ENCODE results near the gene RABGAP1L. TPM values are rescaled to one million over a fixed set of nuclear protein-coding genes. Genes with fewer than 3 reads are reported as not detected.
A peak's percentile ranks its signal among the peaks of the same experiment; 100 is the strongest.

Gene RABGAP1L
- total RNA-seq, 1 donor from 2014 or later: 83.9 TPM

GRCh38 chr1:174217248-174217647 lies 57.9 kb downstream of the RABGAP1L start:
- DNase-seq (no peak), ATAC-seq (no peak)
- Histone ChIP-seq H3K36me3 (peaks cover 8% of the 10 kb centered on the region), H3K27me3 (ENCODE audit: low read depth) (no peaks in the 10 kb centered on the region), H3K9me3 (no peaks in the 10 kb centered on the region), H3K4me3 (no peak overlapping the region), H3K4me1 (no peaks in the 10 kb centered on the region), H3K27ac (no peak overlapping the region)
- intact Hi-C loops (cut with DNase I): no loop called here
- TF ChIP-seq CTCF (IDR thresholded peaks at IDR 0.05): no peak

- H3K36me3 ChIP-seq: peaks cover 8% of the 10 kb centered on the region
- no peak overlapping the region for H3K4me3 ChIP-seq
- ATAC-seq: peak in 1 of 2 donors; percentile 61
- H3K9me3 ChIP-seq: peaks cover 3% of the 10 kb centered on the region
- no peaks in the 10 kb centered on the region for H3K4me1 ChIP-seq
- H3K27ac ChIP-seq: no peak overlapping the region
- peak; percentile 75 for TF ChIP-seq CTCF (IDR thresholded peaks at IDR 0.05)
- no peaks in the 10 kb centered on the region for H3K27me3 ChIP-seq (ENCODE audit: low read depth)
- intact Hi-C loops (cut with DNase I): no loop called here
- no peak for DNase-seq
These were observed 58.7 kb downstream of the RABGAP1L start for GRCh38 chr1:174217787-174218574.

- no peak overlapping the region for H3K4me3 ChIP-seq
- no peak for ATAC-seq
- H3K36me3 ChIP-seq: peaks cover 8% of the 10 kb centered on the region
- no peak for DNase-seq
- no peak for TF ChIP-seq CTCF (IDR thresholded peaks at IDR 0.05)
- H3K9me3 ChIP-seq: peaks cover 3% of the 10 kb centered on the region
- H3K27me3 ChIP-seq (ENCODE audit: low read depth): no peaks in the 10 kb centered on the region
- H3K4me1 ChIP-seq: no peaks in the 10 kb centered on the region
- intact Hi-C loops (cut with DNase I): no loop called here
- no peak overlapping the region for H3K27ac ChIP-seq
These were observed 59.7 kb downstream of the RABGAP1L start for GRCh38 chr1:174218983-174219382.

- no peak overlapping the region for H3K4me3 ChIP-seq
- no peak for TF ChIP-seq CTCF (IDR thresholded peaks at IDR 0.05)
- no peaks in the 10 kb centered on the region for H3K4me1 ChIP-seq
- no peak for ATAC-seq
- H3K27ac ChIP-seq: no peak overlapping the region
- no peak for DNase-seq
- no peaks in the 10 kb centered on the region for H3K27me3 ChIP-seq (ENCODE audit: low read depth)
- intact Hi-C loops (cut with DNase I): no loop called here
- peaks cover 3% of the 10 kb centered on the region for H3K9me3 ChIP-seq
- H3K36me3 ChIP-seq: peaks cover 8% of the 10 kb centered on the region
These were observed 60.5 kb downstream of the RABGAP1L start for GRCh38 chr1:174219606-174220370.

- Histone ChIP-seq H3K4me3 (no peak overlapping the region), H3K9me3 (peaks cover 3% of the 10 kb centered on the region), H3K4me1 (no peaks in the 10 kb centered on the region), H3K36me3 (peaks cover 8% of the 10 kb centered on the region), H3K27me3 (ENCODE audit: low read depth) (no peaks in the 10 kb centered on the region), H3K27ac (no peak overlapping the region)
- ATAC-seq (no peak), DNase-seq (no peak)
- intact Hi-C loops (cut with DNase I): no loop called here
- no peak for TF ChIP-seq CTCF (IDR thresholded peaks at IDR 0.05)
These were observed 62.4 kb downstream of the RABGAP1L start for GRCh38 chr1:174221681-174222080.
